Measurements from ENCODE around the gene KRT40. TPM values are rescaled to one million over a fixed set of nuclear protein-coding genes. Genes with fewer than 3 reads are reported as not detected.

Gene KRT40
- 0.14 TPM in 1 of 2 replicates, not detected in the other for total RNA-seq

GRCh38 chr17:40984226-40984625 lies at the start of gene KRT40:
Gene KRT40 (minus strand): TSS chr17:40984326. CDS start chr17:40984273, 53 bp downstream.

GRCh38 chr17:41029633-41030245 lies 45.6 kb upstream of the KRT40 start, which contains the start of gene KRTAP1-4:
Gene KRTAP1-4 (minus strand): TSS chr17:41030195. CDS start chr17:41030078, 117 bp downstream.

GRCh38 chr17:41026715-41027471 lies 42.8 kb upstream of the KRT40 start, which contains the start of gene KRTAP1-5:
Gene KRTAP1-5 (minus strand): TSS chr17:41027208. CDS start chr17:41027155, 53 bp downstream.

GRCh38 chr17:41008811-41009210 lies 24.7 kb upstream of the KRT40 start, which contains the start of gene KRTAP3-1:
Gene KRTAP3-1 (minus strand): TSS chr17:41009128. CDS start chr17:41009074, 54 bp downstream.

GRCh38 chr17:40999563-40999962 lies 15.4 kb upstream of the KRT40 start, which contains the start of gene KRTAP3-2:
Gene KRTAP3-2 (minus strand): TSS chr17:40999906. CDS start chr17:40999853, 53 bp downstream.

GRCh38 chr17:40993839-40994238 lies 9.7 kb upstream of the KRT40 start, which contains the start of gene KRTAP3-3:
Gene KRTAP3-3 (minus strand): TSS chr17:40994164. CDS start chr17:40994097, 67 bp downstream.

GRCh38 chr17:40966848-40967247 lies 17.3 kb downstream of the KRT40 start, which contains the start of gene KRT39:
Gene KRT39 (minus strand): TSS chr17:40966948. CDS start chr17:40966856, 92 bp downstream.

GRCh38 chr17:40937384-40937819 lies 46.7 kb downstream of the KRT40 start, which contains the start of gene KRT23:
Gene KRT23 (minus strand): TSS chr17:40937646. CDS start chr17:40936603, 1,043 bp downstream.

Small RNA genes within 50 kb of the gene (small RNA-seq; reads per million reads assigned to genes)
- gene KRTAP3-4P (ENCODE audit: low replicate concordance), result not detected

Other genes starting within 250 kb of the KRT40 start
- not detected in 2 replicates for gene KRT25, start 229.0 kb downstream of the KRT40 start, total RNA-seq
- not detected in 2 replicates for gene KRT26, start 212.1 kb downstream of the KRT40 start, total RNA-seq
- gene KRT27, start 201.8 kb downstream of the KRT40 start, total RNA-seq, result not detected in 2 replicates
- gene KRT28, start 184.4 kb downstream of the KRT40 start, total RNA-seq, result not detected in 2 replicates
- 3.1 and 3.5 TPM in 2 replicates for gene KRT10, start 161.7 kb downstream of the KRT40 start, total RNA-seq
- 0.43 TPM in 1 of 2 replicates, not detected in the other for gene KRT12, start 117.1 kb downstream of the KRT40 start, total RNA-seq
- not detected in 2 replicates for gene KRT20, start 99.1 kb downstream of the KRT40 start, total RNA-seq
- 0.22 TPM in 1 of 2 replicates, not detected in the other for gene KRT23, start 46.7 kb downstream of the KRT40 start, total RNA-seq
- gene KRT39, start 17.4 kb downstream of the KRT40 start, total RNA-seq, result 0.43 TPM in 1 of 2 replicates, not detected in the other
- not detected in 2 replicates for gene KRTAP3-3, start 9.8 kb upstream of the KRT40 start, total RNA-seq
- gene KRTAP3-2, start 15.6 kb upstream of the KRT40 start, total RNA-seq, result not detected in 2 replicates
- gene KRTAP3-1, start 24.8 kb upstream of the KRT40 start, total RNA-seq, result not detected in 2 replicates
- 1.5 and 14.2 TPM in 2 replicates for gene KRTAP1-5, start 42.9 kb upstream of the KRT40 start, total RNA-seq
- gene KRTAP1-4, start 45.9 kb upstream of the KRT40 start, total RNA-seq, result not detected in 2 replicates
- gene KRTAP1-3, start 50.5 kb upstream of the KRT40 start, total RNA-seq, result not detected in 2 replicates
- not detected in 2 replicates for gene KRTAP1-1, start 57.1 kb upstream of the KRT40 start, total RNA-seq
- not detected in 2 replicates for gene KRTAP2-1, start 63.0 kb upstream of the KRT40 start, total RNA-seq
- not detected in 2 replicates for gene KRTAP2-2, start 70.9 kb upstream of the KRT40 start, total RNA-seq
- 0.72 TPM in 1 of 2 replicates, not detected in the other for gene KRTAP2-3, start 75.8 kb upstream of the KRT40 start, total RNA-seq
- gene KRTAP2-4, start 81.6 kb upstream of the KRT40 start, total RNA-seq, result not detected in 2 replicates
- gene KRTAP4-7, start 99.8 kb upstream of the KRT40 start, total RNA-seq, result not detected in 2 replicates
- not detected in 2 replicates for gene KRTAP4-8, start 113.8 kb upstream of the KRT40 start, total RNA-seq
- not detected in 2 replicates for gene KRTAP4-16, start 117.9 kb upstream of the KRT40 start, total RNA-seq
- not detected in 2 replicates for gene KRTAP4-9, start 121.1 kb upstream of the KRT40 start, total RNA-seq
- not detected in 2 replicates for gene KRTAP4-11, start 134.0 kb upstream of the KRT40 start, total RNA-seq
- not detected in 2 replicates for gene KRTAP4-12, start 139.9 kb upstream of the KRT40 start, total RNA-seq
- gene KRTAP4-6, start 156.2 kb upstream of the KRT40 start, total RNA-seq, result not detected in 2 replicates
- gene KRTAP4-5, start 165.5 kb upstream of the KRT40 start, total RNA-seq, result not detected in 2 replicates
- gene KRTAP4-4, start 176.4 kb upstream of the KRT40 start, total RNA-seq, result not detected in 2 replicates
- gene KRTAP4-3, start 183.9 kb upstream of the KRT40 start, total RNA-seq, result not detected in 2 replicates
- gene KRTAP4-2, start 193.9 kb upstream of the KRT40 start, total RNA-seq, result not detected in 2 replicates
- not detected in 2 replicates for gene KRTAP4-1, start 200.6 kb upstream of the KRT40 start, total RNA-seq
- gene KRTAP9-1, start 205.6 kb upstream of the KRT40 start, total RNA-seq, result not detected in 2 replicates
- not detected in 2 replicates for gene KRTAP9-2, start 242.3 kb upstream of the KRT40 start, total RNA-seq
- not detected in 2 replicates for gene KRTAP9-3, start 248.1 kb upstream of the KRT40 start, total RNA-seq

All from placental pericyte (primary cell).